Stimulated activated CD8-positive, alpha-beta memory T cell treated with anti-CD3 and anti-CD28 coated beads, Interleukin-7, amount 100 ng/mL, for 4 hours (primary cell): ENCODE results near the gene MAN1B1.
A peak's percentile ranks its signal among the peaks of the same experiment; 100 is the strongest.
"Not testable (repeated sequence)": the region's sequence is repeated elsewhere in the genome, so short reads cannot be mapped to it uniquely, and the experiment has no call there.

ENCODE experiments used
- DNase-seq, 2 donors: peaks; one replicate each; pipeline ENCODE4 v3.0.0-alpha.2; 2020; ENCODE audit warnings: low read depth in 2 of 2

MAN1B1 gene

GRCh38 chr9:137127301-137128157, 40.7 kb downstream of the MAN1B1 start:
- no peak for DNase-seq

GRCh38 chr9:137128158-137128861, 41.5 kb downstream of the MAN1B1 start:
- DNase-seq = no peak

DNA sequence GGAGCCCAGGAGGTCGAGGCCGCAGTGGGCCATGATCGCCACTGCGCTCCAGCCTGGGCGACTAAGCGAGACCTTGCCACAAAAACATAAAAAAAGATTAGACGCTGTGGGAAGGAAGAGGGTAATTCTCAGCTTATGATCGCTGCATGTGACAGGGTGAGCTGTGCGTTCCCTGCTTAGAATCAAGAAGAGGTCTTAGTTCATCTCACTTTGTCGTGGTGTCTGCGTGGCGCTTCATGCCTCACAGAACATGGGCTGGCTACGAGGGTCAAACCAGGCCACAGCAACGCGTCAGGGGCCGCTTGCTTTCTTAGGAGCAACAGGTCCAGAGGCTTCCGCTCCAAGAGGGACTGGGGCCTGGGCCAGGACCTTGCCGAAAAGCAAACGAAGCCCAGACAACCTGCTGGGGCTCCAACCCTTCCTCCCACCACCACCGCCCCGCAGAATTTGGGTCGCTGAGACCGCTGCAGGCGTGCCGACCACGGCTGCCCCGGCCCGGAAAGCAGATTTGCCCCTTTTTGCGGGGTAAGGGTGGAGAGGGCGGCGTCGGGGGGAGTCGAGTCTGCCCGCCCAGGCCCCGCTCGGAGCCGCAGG, 42.2 kb downstream of the MAN1B1 start:
- DNase-seq = no peak

DNA sequence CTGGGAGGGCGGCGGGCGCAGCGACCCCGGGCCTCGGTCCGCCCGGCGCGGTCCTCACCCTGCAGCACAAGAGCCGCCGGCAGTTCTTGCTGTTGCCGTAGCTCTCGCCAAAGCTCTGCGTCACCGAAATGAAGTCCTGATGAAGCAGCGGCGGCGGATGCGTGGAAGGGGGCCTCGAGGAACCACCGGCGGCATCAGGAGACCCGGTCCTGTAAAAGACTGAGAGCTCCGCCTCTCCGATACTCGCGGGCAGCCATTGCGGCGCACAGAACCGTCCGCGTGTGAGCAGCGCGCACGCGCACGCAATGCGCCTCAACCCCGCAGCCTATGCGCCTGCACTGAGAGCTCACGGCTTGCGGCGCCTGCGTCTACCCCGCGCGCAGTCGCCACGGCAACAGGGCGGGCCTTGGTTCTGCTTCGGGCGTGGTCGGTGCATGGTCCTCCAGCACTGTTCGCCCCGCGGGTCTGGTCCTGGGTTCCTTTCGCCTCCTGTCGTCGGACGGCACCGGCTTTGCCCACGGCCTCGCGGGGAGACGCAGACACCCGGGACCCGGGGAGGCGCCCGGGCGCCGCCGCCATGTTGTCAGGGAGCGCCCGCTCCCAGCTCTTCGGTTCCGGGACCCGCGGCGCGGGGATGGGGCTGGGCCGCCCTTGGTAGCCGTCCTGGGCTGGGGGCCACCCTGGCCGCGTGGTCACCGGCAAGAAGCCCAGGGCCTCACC, 42.8 kb downstream of the MAN1B1 start:
- peak; percentile 77 to 89 for DNase-seq

GRCh38 chr9:137130176-137130755, 43.5 kb downstream of the MAN1B1 start:
- DNase-seq = no peak

- no peak for DNase-seq
Observed at GRCh38 chr9:137134191-137134590, 47.4 kb downstream of the MAN1B1 start.

DNA sequence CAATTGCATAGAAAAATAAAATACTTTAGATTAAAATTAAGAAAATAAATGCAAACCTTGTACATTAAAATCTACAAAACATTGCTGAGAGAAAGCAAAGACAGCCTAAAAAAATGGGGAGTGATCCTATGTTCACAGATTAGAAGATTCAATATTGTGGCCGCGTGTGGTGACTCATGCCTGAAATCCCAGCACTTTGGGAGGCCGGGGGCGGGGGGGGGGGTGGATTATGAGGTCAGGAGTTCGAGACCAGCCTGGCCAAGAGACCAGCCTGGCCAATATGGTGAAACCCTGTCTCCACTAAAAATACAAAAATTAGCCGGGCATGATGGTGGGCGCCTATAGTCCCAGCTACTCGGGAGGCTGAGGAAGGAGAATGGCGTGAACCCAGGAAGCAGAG, 48.4 kb downstream of the MAN1B1 start:
- DNase-seq = not testable (repeated sequence)

GRCh38 chr9:137136261-137136880, 49.6 kb downstream of the MAN1B1 start:
- DNase-seq = no peak

DNA sequence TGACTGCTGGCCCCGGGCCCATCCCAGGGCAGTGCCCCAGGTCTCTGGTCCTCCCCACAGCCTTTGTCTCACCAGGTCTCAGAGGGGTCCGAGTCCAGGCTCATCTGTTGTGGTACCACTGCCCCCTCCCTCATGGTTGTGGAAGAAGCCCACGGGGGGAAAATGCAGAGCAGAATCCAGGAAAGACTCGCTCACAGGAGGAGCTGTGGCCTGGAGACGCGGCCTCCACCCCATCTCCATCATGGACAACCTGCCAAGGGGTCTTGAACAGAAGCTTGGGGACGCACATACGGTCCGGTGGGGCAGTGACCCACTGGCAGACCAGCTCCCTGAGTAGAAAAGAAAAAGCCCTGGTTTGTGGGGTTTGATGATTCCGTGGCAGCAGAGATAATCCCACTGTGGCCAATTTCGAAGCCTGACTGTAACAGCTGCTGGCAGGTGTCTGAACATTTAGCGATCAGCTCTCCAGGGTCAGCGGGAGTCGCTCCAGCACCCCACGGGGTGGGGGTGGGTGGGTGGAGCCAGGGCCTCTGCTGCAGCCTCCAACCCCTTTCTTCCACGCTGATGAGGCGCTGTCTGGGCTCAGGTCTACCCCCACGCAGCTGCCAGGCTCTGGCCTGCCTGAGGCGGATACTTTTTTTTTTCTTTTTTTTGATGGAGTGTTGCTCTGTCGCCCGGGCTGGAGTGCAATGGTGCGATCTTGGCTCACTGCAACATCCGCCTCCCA, 50.3 kb downstream of the MAN1B1 start:
- DNase-seq = no peak

DNA sequence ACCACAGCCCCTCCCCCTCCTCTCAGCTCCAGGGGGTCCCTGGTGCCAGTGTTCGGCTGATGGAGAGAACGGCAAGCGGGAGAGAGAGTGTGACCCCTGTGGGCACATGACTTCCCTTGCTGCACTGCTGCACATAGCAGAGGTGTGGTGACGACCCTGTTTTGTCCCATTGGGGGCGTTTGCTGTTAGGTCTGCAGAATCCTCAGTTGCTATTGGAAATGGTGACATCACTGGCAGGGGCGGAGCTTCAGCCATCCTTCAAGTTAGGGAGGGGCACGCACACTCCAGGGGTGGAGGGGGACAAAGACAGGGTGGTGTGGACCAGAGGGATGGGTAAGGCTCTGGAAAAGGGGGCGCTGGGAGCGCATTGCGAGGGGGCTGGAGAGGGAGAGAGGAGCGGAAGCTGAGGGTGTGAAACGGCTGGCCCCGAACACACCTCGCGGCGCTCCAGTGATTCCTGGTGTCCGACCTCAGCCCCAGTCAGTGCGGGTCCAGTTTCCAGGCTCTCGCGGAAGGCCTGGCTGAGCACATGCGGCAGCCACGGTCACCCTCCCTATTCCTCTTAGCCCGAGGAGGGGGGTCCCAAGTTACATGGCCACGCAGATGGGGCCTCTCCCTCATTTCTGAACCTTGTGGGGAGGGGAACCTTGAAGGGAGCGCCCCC, 51.4 kb downstream of the MAN1B1 start:
- DNase-seq = no peak

DNA sequence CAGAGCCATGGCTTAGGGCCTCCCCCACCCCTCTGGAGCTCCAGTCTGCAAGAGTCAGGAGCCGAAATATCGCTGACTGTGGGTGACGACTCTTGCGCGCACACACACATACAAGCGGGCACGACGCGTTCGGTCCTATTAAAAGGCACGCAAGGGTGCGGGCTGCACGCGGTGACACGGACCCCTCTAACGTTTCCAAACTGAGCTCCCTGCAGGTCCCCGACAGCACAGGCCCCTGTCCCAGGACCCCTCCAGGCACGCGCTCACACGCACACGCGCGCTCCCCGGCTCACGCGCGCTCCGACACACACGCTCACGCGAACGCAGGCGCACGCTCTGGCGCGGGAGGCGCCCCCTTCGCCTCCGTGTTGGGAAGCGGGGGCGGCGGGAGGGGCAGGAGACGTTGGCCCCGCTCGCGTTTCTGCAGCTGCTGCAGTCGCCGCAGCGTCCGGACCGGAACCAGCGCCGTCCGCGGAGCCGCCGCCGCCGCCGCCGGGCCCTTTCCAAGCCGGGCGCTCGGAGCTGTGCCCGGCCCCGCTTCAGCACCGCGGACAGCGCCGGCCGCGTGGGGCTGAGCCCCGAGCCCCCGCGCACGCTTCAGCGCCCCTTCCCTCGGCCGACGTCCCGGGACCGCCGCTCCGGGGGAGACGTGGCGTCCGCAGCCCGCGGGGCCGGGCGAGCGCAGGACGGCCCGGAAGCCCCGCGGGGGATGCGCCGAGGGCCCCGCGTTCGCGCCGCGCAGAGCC, 52.1 kb downstream of the MAN1B1 start, which contains the start of gene GRIN1:
Gene GRIN1 (plus strand): TSS at position 433 of the 746 bp plus-strand sequence. CDS start 333 bp downstream, outside the sequence.
- DNase-seq = no peak

GRCh38 chr9:137139468-137140150, 52.8 kb downstream of the MAN1B1 start:
- no peak for DNase-seq

DNA sequence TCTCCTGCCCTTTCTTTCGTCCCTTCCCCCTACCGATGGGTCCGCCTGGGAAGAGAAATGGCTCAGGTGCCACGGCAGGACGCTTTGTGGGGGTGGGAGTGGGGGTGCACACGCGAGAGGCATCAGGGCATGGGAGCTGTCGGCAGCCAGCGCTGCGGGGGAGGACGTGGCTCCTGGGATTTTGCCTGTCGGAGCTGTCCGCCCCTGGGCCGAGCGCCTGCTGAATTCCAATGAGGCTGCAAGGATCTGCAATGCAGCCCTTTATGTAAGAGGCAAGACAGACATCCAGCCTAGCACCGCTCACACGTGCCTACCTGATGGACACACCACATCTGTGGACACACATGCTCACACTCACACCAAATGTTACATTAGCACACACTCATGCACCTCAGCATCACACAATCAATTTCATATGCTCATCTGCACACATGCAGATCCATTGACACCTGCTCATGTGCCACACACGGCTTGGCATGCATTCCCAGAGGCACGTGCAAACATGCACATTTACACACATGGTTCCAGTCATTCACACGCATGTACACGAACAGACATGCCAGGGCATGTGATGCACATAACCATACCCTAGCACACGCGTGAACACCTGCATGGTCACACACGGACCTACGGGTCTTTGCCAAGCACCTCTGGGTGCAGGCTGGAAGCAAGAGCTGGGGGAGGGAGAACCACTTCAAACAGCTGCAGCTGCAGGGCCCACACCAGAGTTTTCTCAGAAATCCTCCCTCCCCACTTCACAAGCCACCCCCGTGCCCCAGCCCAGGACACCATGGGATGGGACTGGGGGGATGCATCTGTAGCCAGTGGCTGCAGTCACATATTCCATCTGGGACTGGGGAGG, 53.6 kb downstream of the MAN1B1 start:
- DNase-seq = no peak

DNA sequence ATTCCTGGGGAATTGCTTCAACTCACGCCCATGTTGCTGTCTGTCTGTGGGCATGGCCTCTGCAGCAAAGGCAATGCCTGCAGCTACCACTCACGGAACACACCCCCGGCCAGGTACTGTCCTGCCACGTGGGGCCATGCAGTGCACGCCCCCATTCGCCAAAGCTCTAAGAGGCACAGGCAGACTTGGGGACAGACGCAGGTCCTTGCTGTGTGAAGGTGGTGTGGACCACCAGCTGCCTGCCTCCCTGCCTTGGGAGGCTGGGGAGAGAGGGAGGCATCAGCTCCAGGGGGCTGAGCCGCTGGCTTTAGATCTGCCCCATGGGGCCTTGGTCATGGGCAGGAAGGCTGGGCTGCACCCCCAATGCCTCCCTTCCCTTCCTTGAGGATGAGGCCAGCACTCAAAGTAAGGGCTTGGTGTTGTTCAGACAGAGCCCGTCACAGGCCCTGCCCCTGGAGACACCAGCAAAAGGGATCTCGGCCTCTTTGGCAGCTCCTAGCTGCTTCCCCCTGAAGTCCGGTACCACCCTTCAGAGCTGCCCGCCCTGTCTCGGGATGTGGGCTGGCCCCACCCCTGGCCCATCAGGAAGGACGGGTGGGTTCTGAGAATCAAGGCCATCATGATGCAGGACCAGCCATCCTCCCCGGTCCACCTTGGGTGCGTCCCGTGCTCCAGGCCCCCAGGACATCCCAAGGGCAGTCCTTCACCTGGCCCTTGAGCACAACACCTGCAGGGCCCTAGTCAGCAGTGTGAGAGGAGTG, 54.4 kb downstream of the MAN1B1 start:
- DNase-seq = no peak

- no peak for DNase-seq
Observed at GRCh38 chr9:137141976-137142936, 55.5 kb downstream of the MAN1B1 start.

- DNase-seq = no peak
Observed at GRCh38 chr9:137143459-137143858, 56.7 kb downstream of the MAN1B1 start.
